ENCODE data around the gene FAM111A.

Gene FAM111A

DNA sequence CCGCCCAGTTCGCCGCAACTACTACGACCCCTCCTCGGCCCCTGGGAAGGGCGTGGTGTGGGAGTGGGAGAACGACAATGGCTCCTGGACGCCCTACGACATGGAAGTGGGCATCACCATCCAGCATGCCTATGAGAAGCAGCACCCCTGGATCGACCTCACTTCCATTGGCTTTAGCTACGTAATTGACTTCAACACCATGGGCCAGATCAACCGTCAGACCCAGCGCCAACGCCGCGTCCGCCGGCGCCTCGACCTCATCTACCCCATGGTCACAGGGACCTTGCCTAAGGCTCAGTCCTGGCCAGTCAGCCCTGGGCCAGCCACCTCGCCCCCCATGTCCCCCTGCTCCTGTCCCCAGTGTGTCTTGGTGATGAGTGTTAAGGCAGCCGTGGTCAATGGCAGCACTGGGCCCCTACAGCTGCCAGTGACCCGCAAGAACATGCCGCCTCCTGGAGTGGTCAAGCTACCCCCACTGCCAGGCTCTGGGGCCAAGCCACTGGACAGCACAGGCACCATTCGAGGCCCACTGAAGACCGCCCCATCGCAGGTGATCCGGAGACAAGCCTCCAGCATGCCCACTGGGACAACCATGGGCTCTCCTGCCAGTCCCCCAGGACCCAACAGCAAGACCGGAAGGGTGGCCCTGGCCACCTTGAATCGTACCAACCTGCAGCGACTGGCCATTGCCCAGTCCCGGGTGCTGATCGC, 39.2 kb downstream of the FAM111A start:
- DNase-seq: no peak

- DNase-seq: no peak
These were observed 39.9 kb downstream of the FAM111A start for GRCh38 chr11:59182457-59183151.

- no peak for DNase-seq
These were observed 41.1 kb downstream of the FAM111A start for GRCh38 chr11:59183771-59184170.

- DNase-seq: no peak
These were observed 42.2 kb downstream of the FAM111A start for GRCh38 chr11:59184691-59185339.

DNA sequence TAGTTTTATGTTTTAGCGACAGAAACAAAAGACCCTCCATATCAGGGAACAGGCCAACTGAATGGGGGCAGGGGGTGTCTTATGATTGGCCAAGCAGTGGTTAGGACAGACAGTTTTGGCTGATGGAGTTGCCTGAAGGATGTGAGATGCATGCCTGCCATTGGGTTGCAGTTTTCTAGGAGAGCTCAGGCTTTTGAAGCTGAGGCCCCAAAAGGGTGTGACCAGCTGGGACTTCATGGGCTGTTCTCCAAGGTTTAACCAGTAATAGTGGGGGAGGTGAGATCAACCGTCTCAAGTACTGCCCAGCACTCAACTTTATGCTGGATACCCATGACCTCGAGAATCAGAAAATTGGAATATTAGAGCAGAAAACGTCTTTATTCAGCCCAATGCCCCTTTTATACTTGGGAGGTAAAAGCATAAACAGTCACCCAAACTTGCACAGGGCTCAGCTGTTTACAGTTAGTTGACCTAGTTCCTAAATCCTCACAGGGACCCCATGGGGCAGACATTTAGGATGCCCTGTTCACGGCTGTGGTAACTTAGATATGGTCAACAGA, 42.8 kb downstream of the FAM111A start:
- no peak for DNase-seq

- DNase-seq: peak; percentile 2
These were observed 43.5 kb downstream of the FAM111A start for GRCh38 chr11:59186130-59186594.

DNA sequence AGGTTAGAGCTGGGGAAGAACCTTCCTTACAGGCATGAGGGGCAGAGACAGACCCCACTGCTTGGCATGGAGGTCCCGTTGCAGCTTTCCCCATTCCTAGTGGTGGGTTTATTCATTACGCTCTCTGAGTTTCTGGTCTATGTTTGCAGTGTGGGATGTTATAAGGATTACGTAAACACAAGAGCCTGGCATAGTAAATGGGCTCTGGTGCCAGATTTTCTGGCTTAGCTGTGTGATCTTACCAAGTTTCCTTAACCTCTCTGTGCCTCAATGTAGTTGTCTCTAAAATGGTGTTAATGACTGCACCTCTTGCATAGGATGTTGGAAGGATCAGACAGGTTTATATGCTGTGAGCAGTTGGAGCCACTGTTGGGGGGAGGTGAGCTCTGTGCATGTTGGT, 44.4 kb downstream of the FAM111A start:
- DNase-seq: no peak

GRCh38 chr11:59187587-59187986, 44.9 kb downstream of the FAM111A start:
- no peak for DNase-seq

DNA sequence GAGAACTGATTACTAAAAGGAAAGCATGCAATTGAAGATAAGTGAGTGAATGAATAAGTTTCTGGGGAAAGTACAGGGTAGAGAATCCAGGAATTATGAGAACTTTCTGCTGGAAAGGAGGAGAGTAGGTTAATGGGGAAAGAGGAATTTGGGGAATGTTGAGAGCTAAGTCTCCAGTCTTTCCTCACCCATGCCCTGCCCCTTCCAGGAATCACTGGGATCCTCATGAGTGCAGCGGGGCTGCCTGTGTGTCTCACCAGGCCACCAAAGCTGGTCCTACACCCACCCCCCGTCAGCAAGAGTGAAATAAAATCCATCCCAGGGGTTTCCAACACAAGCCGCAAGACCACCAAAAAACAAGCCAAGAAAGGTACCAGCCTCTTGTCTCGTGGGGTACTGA, 46.3 kb downstream of the FAM111A start:
- DNase-seq: no peak

DNA sequence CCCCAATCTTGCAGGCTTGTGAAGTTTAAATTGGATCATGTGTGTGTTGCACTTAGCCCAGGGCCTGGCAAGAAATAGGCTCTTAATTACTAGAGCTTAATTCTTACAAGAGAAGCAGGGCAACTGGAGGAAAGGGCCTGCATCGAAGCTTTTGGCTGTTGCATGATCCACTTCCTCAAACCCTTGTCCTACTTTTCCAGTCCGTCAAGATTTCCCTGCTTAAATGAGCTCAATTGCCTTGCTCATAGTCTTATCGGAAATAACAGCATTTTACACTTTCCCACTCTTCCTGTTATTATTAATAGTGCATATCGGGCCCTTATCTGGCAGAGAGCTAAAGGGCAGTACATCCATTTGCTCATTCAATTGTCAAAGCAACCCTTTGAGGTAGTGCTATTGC, 47.3 kb downstream of the FAM111A start:
- no peak for DNase-seq

- no peak for DNase-seq
These were observed 48.4 kb downstream of the FAM111A start for GRCh38 chr11:59191095-59191494.

GRCh38 chr11:59191890-59192289, 49.2 kb downstream of the FAM111A start:
- DNase-seq: no peak

GRCh38 chr11:59192446-59193020, 49.9 kb downstream of the FAM111A start:
- DNase-seq: no peak

GRCh38 chr11:59193587-59194130, 51.0 kb downstream of the FAM111A start:
- no peak for DNase-seq

GRCh38 chr11:59195586-59195985, 52.9 kb downstream of the FAM111A start:
- DNase-seq: no peak

GRCh38 chr11:59196777-59197176, 54.1 kb downstream of the FAM111A start:
- no peak for DNase-seq

GRCh38 chr11:59197991-59198390, 55.3 kb downstream of the FAM111A start:
- no peak for DNase-seq

DNA sequence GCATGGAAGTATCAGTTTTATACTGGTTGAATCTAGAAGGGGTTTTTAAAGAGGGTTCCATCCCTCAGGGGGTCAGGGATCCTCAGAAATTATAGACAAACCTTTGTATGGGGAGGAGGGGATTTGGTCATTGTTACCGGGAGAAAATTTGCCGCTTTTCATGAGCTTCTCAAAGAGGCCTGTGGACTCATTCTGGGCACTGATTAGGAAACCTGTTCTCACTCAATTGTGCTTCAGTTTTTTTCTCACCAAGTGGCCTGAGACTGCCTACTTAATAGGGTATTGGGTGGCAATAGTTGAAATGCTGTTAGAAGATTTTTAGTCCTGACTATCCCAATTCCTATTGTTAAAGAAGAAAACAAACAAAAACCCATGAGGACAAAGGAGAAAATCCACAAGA, 56.1 kb downstream of the FAM111A start:
- no peak for DNase-seq

- DNase-seq: no peak
These were observed 57.1 kb downstream of the FAM111A start for GRCh38 chr11:59199546-59200422.

- no peak for DNase-seq
These were observed 57.7 kb downstream of the FAM111A start for GRCh38 chr11:59200423-59200746.

DNA sequence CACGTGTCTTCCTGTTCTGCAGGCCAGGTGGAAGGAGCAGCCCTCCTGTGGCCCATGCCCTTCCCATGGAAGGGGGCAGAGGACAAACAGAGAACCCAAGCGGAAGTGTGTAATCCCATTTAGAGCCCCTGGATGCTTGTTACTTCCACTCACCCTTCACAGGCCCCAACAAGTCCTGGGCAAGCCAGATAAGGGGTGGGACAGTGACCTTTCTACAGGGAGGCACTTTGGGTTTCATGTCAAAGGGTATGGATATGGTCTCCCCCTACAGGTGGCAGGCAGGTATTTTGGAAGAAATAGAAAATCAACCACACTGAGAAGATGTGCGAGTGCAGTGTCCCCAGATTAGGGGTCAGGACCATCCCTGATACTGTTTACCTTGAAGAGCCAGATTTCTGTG, 58.7 kb downstream of the FAM111A start:
- no peak for DNase-seq
